Measurements from ENCODE around the gene TMEFF2.

Gene TMEFF2

DNA sequence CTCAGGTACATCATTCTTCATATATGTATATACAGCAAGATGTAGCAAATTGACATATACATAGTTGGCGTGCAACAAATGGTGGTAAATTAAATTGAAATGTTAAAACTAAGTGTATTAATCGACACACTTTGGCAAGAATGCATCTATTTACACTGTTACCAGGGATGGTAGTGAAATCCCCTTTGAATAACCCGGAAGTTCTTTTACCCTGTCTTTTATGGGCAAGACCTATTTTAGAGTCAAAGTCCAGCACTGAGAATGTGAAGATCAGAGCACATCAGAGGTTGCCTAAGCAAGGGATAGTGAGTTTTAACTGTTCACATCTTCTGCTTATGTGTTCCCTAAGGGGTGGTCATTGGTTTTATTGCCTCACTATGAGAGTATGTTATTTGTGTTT lies 7.6 kb upstream of the TMEFF2 start:
- no peak overlapping the region for H3K4me3 ChIP-seq (ENCODE audit: low read depth, low read length)
- no peak for DNase-seq (ENCODE audit: low read depth, low spot score)
- ChIA-PET CTCF (no interaction called here), POLR2A (no interaction called here)
- TF ChIP-seq, protein P1, sequence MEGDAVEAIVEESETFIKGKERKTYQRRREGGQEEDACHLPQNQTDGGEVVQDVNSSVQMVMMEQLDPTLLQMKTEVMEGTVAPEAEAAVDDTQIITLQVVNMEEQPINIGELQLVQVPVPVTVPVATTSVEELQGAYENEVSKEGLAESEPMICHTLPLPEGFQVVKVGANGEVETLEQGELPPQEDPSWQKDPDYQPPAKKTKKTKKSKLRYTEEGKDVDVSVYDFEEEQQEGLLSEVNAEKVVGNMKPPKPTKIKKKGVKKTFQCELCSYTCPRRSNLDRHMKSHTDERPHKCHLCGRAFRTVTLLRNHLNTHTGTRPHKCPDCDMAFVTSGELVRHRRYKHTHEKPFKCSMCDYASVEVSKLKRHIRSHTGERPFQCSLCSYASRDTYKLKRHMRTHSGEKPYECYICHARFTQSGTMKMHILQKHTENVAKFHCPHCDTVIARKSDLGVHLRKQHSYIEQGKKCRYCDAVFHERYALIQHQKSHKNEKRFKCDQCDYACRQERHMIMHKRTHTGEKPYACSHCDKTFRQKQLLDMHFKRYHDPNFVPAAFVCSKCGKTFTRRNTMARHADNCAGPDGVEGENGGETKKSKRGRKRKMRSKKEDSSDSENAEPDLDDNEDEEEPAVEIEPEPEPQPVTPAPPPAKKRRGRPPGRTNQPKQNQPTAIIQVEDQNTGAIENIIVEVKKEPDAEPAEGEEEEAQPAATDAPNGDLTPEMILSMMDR (IDR thresholded peaks at IDR 0.05; ENCODE audit: insufficient read depth, low read length, missing control alignments): no peak

DNA sequence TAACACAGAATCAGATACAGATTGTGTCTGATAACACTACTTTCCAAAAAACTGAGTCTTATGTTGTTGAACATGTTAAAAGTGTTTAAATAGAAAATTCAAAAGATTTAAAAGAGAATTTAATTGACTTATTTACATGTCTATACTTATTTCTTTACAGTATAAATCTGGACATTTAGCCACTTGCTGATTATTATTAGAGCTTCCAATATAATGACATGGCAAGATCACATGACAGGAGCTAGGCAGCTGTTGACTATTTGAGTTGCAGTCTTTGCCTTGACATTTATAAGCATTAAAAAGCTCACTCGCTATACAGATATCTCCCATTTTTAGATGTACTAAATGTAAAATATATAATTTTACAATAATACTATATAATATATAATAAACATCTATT lies 6.4 kb upstream of the TMEFF2 start:
- no peak for DNase-seq (ENCODE audit: low read depth, low spot score)
- POLR2A ChIA-PET: no interaction called here
- CTCF ChIA-PET: no interaction called here
- TF ChIP-seq, protein P1 (IDR thresholded peaks at IDR 0.05; ENCODE audit: insufficient read depth, low read length, missing control alignments): no peak
- no peak overlapping the region for H3K4me3 ChIP-seq (ENCODE audit: low read depth, low read length)

DNA sequence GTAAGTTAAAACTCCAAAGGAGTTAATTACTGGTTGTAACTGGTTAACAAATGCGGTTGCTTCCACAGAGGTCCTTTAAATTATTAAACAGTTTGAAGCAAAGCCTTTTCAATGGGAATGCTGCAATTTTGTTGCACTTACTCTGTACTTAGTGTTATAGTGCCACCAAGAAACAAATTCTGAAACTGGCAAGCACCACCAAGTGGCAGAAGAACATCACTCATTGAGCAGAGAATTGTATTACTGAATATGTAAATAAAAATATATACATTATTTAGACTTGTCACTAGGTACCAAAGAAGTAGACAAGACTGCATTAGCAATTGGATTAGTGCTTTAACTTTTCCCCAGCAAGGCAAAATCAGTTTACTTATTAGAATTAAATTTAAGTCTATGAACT lies 2.6 kb upstream of the TMEFF2 start:
- H3K4me3 ChIP-seq (ENCODE audit: low read depth, low read length): no peak overlapping the region
- TF ChIP-seq, protein P1 (IDR thresholded peaks at IDR 0.05; ENCODE audit: insufficient read depth, low read length, missing control alignments): no peak
- no peak for DNase-seq (ENCODE audit: low read depth, low spot score)
- CTCF ChIA-PET: interaction anchor here (1.8 kb wide), 1 partner anchor 89 kb away, joined by 6 read pairs; no protein-coding TSS in a partner anchor
- POLR2A ChIA-PET: no interaction called here

DNA sequence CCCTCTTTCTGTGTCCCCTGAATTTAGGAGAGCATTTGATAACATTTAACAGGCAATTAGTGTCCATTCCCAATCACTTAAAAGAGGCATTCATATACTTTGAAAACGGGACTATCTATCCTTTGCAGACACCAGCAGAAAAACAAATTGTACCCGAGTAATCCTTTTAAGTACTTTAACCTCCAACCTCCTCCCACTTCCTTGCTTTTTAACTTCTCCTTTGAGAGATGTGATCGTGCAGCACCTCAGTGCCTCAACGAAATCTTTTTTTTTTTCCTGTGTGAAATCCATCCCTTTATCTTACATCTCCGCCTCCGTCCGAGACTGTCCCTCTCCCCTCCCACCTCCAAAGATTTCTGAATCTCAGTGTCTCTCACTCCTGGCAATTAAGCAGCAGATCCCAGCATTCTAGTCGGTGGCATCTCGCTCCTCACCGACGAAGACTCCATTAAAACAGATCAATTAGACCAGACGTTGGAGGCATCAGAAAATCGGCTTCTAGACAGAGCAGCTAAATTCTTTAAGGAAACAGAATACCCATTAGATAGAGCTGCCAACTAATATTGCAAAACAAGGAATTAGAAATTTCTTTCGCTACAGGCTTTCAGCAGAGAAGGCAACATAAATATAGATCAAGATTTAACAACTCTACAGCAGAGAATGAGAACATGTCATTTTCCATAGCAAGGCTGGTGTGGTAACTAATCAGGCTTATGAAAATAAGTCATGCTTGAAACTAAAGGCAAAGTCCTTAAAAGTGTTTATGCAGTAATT lies 1.9 kb upstream of the TMEFF2 start:
- CTCF ChIA-PET: interaction anchor here (1.2 to 6.1 kb wide), 3 partner anchors 8 to 91 kb away, joined by 3 to 67 read pairs (median 4); no protein-coding TSS in a partner anchor
- peak overlapping the region; percentile 64 for H3K4me3 ChIP-seq (ENCODE audit: low read depth, low read length)
- POLR2A ChIA-PET: no interaction called here
- TF ChIP-seq, protein P1 (IDR thresholded peaks at IDR 0.05; ENCODE audit: insufficient read depth, low read length, missing control alignments): no peak
- no peak for DNase-seq (ENCODE audit: low read depth, low spot score)

DNA sequence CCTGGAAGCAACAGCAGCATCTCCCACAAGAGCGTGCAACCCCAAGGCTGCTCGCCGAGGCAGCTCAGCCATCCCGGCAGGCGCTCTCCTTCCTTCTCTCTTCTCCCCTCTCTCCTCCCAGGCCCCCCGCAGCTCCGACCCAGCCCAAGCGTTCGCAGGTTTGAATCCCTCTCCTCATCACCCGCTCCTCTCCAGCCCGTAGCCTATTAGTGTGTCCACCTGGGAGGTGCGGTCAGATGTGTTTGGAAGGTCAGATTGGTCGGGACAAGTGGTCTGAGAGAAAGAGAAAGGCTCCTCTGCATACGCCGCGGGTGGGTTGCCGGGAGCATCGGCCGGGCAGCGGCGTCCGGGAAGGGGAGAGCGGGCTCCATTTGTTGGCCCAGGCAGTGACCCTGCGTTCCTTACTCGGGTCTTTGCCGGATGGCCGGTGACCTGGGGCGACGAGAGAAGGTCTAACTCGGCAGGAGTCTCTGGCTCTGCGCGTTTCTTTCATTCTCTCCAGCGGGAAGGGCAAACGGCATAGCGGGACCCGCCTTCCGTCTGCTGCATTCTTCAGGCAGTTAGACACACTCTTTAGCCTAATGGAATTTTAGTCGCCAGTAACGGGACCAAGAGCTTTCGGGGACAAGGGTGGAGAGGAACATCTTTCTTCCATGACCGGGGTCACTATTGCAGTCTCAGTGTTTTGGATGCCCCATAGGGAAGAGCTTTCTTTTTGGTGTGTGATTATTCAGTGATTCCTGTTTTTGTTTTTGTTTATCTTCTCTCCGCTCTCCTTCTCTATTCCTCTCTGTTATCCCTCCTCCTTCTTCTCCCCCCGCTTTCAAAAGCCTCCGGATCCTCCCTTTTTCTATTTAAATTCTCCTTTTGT lies 1.1 kb upstream of the TMEFF2 start:
- no peak for DNase-seq (ENCODE audit: low read depth, low spot score)
- ChIA-PET CTCF (interaction anchor here (0.8 to 6.1 kb wide), 10 partner anchors 9 to 642 kb away, joined by 3 to 67 read pairs (median 4); no protein-coding TSS in a partner anchor), POLR2A (no interaction called here)
- H3K4me3 ChIP-seq (ENCODE audit: low read depth, low read length): peak overlapping the region; percentile 64
- TF ChIP-seq, protein P1 (IDR thresholded peaks at IDR 0.05; ENCODE audit: insufficient read depth, low read length, missing control alignments): no peak
